ENCODE data around the gene MSRB3.

The MSRB3 gene

DNA sequence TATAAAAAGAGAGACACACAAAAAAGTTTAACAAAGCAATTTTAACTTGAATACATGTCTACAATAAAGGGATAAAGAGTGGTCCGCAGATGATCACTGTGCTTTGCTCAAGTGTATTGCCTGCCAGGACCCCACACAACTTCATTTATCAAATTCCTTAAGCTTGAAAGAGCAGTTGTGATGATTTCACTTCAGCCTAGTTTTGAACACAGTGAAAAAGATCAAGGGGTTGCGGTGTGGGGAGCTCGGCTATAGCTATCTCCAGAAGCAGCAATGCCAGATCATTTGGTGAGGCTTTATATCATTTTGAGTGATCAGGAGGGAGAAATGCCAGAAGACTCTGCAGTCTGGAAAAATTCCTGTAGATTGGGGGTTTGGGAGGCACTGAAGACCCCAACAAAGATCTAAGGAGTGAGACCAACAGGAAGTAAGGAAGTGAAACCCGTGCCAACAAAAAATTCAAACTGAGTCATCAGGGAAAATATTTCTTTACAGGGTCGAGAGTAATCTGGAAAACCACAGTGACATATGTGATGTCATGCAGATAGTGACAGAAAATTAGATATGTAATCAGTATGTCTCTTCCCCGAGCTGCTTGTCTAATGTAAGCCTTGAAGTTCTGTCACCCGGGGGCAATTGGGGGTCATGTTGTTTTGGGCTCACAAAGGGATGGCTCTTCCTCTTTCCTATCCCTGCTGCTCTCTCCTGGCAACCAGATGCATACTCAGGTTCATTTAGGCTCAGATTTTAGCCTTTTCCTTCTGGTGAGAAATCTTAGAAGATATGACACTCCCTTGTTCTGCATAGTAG is 221.8 kb downstream of the MSRB3 start:
- no peak for DNase-seq (ENCODE audit: extremely low read depth, insufficient read length)
- TF ChIP-seq, protein P1, sequence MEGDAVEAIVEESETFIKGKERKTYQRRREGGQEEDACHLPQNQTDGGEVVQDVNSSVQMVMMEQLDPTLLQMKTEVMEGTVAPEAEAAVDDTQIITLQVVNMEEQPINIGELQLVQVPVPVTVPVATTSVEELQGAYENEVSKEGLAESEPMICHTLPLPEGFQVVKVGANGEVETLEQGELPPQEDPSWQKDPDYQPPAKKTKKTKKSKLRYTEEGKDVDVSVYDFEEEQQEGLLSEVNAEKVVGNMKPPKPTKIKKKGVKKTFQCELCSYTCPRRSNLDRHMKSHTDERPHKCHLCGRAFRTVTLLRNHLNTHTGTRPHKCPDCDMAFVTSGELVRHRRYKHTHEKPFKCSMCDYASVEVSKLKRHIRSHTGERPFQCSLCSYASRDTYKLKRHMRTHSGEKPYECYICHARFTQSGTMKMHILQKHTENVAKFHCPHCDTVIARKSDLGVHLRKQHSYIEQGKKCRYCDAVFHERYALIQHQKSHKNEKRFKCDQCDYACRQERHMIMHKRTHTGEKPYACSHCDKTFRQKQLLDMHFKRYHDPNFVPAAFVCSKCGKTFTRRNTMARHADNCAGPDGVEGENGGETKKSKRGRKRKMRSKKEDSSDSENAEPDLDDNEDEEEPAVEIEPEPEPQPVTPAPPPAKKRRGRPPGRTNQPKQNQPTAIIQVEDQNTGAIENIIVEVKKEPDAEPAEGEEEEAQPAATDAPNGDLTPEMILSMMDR (IDR thresholded peaks at IDR 0.05; ENCODE audit: insufficient read depth, low read length, poor library complexity, severe bottlenecking), result no peak
- H3K36me3 ChIP-seq (ENCODE audit: control insufficient read depth, insufficient read depth, low read length), result no peaks in the 10 kb centered on the region
- no peaks in the 10 kb centered on the region; the same call in 1 of the 2 replicates for H3K27me3 ChIP-seq (replicated peaks; ENCODE audit: control insufficient read depth, insufficient read depth, low read length)
- H3K4me3 ChIP-seq (replicated peaks; ENCODE audit: low read depth, low read length), result no peak overlapping the region

DNA sequence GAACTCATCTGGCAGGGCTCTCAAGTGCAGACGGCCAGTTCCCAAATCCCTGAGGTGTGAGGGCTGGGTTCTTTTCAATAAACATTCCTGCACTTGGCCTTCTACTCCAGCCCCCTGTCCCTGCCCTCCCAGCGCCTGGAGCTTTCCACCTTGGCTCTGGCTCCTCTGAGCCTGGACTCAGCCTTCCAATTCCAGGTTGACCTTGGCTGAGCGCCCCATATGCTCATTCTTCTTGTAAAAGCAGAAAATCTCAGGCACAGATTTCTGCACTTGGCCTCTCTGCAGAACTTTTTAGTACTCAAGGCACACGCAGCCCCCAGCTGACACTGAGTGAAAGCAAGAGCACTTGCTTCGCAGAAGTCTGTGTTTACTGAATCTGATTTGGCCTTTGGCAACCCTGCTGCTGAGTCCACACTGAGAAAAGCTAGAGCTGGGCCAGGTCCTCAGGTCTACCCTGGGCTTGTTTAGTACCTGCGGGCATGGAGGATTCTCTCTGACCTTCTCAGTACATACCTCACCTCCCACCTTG is 222.7 kb downstream of the MSRB3 start:
- no peak for DNase-seq (ENCODE audit: extremely low read depth, insufficient read length)
- Histone ChIP-seq H3K36me3 (ENCODE audit: control insufficient read depth, insufficient read depth, low read length) (no peaks in the 10 kb centered on the region), H3K4me3 (replicated peaks; ENCODE audit: low read depth, low read length) (no peak overlapping the region), H3K27me3 (replicated peaks; ENCODE audit: control insufficient read depth, insufficient read depth, low read length) (no peaks in the 10 kb centered on the region; the same call in none of the 2 replicates)
- TF ChIP-seq, protein P1 (IDR thresholded peaks at IDR 0.05; ENCODE audit: insufficient read depth, low read length, poor library complexity, severe bottlenecking), result no peak

DNA sequence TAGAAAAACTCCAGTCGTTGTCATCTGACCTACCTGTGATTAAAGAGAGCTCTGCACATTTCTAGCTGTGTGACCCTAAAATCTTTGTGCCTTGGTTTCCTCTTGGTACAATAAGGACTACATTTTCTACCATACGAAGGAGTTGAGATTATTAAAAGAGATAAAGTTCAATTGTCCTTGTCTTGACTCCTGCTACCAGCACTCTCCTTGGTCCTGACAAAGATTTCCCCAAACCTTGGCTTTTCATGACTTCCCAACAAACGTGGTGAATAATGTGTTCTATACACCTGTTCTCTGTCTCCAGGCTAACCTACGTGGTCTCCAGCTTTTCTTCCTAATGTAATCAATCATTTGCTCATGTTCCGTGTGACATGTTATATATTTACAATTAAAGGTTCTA is 223.5 kb downstream of the MSRB3 start:
- TF ChIP-seq, protein P1 (IDR thresholded peaks at IDR 0.05; ENCODE audit: insufficient read depth, low read length, poor library complexity, severe bottlenecking), result no peak
- H3K27me3 ChIP-seq (replicated peaks; ENCODE audit: control insufficient read depth, insufficient read depth, low read length), result no peaks in the 10 kb centered on the region; the same call in none of the 2 replicates
- H3K36me3 ChIP-seq (ENCODE audit: control insufficient read depth, insufficient read depth, low read length), result no peaks in the 10 kb centered on the region
- DNase-seq (ENCODE audit: extremely low read depth, insufficient read length), result no peak
- H3K4me3 ChIP-seq (replicated peaks; ENCODE audit: low read depth, low read length), result no peak overlapping the region

DNA sequence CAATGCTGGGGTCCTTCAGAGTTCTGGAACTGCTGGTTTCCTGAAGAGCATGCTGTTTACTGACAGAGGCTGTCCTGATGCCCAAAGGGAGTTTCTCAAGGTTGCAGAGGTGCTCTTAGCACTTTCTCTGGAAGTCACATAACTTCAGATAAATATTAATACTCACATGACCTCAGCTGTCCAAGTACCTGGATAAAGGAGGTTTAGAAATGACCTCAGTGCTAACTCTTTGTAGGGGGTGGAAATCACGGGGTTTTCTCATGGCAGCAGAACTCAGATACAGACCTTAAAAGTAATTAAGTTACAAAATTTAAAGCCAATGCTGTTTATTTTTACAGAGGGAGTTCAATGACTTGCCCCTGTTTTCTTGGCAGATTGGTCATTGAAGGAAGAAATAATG is 225.9 kb downstream of the MSRB3 start:
- TF ChIP-seq, protein P1 (IDR thresholded peaks at IDR 0.05; ENCODE audit: insufficient read depth, low read length, poor library complexity, severe bottlenecking), result no peak
- H3K36me3 ChIP-seq (ENCODE audit: control insufficient read depth, insufficient read depth, low read length), result no peaks in the 10 kb centered on the region
- DNase-seq (ENCODE audit: extremely low read depth, insufficient read length), result no peak
- H3K27me3 ChIP-seq (replicated peaks; ENCODE audit: control insufficient read depth, insufficient read depth, low read length), result no peaks in the 10 kb centered on the region; the same call in 1 of the 2 replicates
- no peak overlapping the region for H3K4me3 ChIP-seq (replicated peaks; ENCODE audit: low read depth, low read length)

DNA sequence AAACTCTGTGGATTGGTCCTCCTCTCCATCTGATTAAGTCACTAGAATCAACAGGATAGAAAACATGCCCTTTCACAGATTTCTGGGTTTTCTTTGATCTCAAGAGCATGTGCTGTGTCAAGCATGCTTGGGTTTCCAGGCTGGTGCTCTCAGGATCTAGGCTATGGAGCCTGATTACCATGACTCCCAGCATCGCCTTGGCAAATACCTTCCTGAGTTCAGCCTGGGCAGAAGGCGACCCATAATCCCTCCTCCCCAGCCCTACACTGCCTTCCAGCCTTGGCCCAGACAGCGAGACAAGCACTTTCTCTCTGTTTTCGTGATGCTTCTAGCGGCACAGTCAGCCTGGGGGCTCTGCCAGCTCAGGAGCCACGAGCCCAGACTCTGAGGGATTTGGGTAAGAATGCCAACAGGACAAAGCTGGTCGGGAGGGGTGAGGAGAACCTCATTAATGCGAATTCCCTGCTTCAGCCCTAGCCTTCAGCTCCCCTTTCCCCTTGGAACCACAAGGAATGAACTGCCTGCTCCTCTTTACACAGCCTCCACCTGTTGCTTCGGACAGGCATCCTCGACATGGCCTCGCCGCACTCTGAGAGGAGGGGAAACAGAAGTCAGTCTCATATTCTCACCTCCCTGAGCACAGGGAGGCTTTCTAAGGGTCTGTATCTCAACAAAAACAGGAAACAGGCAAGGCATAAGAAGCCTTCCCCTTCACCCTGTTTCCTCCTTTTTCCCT is 227.1 kb downstream of the MSRB3 start:
- DNase-seq (ENCODE audit: extremely low read depth, insufficient read length), result no peak
- H3K4me3 ChIP-seq (replicated peaks; ENCODE audit: low read depth, low read length), result no peak overlapping the region
- H3K27me3 ChIP-seq (replicated peaks; ENCODE audit: control insufficient read depth, insufficient read depth, low read length), result no peaks in the 10 kb centered on the region; the same call in 1 of the 2 replicates
- TF ChIP-seq, protein P1 (IDR thresholded peaks at IDR 0.05; ENCODE audit: insufficient read depth, low read length, poor library complexity, severe bottlenecking), result no peak
- no peaks in the 10 kb centered on the region for H3K36me3 ChIP-seq (ENCODE audit: control insufficient read depth, insufficient read depth, low read length)

Data from GM06990 (cell line).